Hematopoietic multipotent progenitor cell treated with erythropoietin and hydrocortisone succinate and interleukin-3 and kit ligand, for 8 days (in vitro differentiated cells): ENCODE measurements around the gene CSHL1.
"Not testable (repeated sequence)": the region's sequence is repeated elsewhere in the genome, so short reads cannot be mapped to it uniquely, and the experiment has no call there.

Experiments
- DNase-seq: peaks from one replicate; pipeline ENCODE4 v3.0.0-alpha.2; 2015

CSHL1 gene

GRCh38 chr17:63917646-63918045, 6.6 kb upstream of the CSHL1 start:
- DNase-seq: no peak

GRCh38 chr17:63917206-63917605, 6.1 kb upstream of the CSHL1 start:
- DNase-seq: not testable (repeated sequence)

- DNase-seq: no peak
Measured at GRCh38 chr17:63916566-63917185, 5.6 kb upstream of the CSHL1 start.

GRCh38 chr17:63915753-63916152, 4.7 kb upstream of the CSHL1 start:
- not testable (repeated sequence) for DNase-seq

- DNase-seq: no peak
Measured at GRCh38 chr17:63914471-63914870, 3.4 kb upstream of the CSHL1 start.

GRCh38 chr17:63911657-63912100, 621 bp upstream of the CSHL1 start:
- DNase-seq: peak; percentile 38

GRCh38 chr17:63910096-63910495, 962 bp downstream of the CSHL1 start:
- DNase-seq: no peak

GRCh38 chr17:63909586-63909985, 1.5 kb downstream of the CSHL1 start:
- DNase-seq: not testable (repeated sequence)

GRCh38 chr17:63907161-63907778, 3.8 kb downstream of the CSHL1 start:
- peak; percentile 50 for DNase-seq

- not testable (repeated sequence) for DNase-seq
Measured at GRCh38 chr17:63904796-63905195, 6.3 kb downstream of the CSHL1 start.

GRCh38 chr17:63903787-63904201, 7.3 kb downstream of the CSHL1 start:
- DNase-seq: peak; percentile 39

- DNase-seq: not testable (repeated sequence)
Measured at GRCh38 chr17:63901971-63902370, 9.1 kb downstream of the CSHL1 start.

GRCh38 chr17:63898899-63899798, 11.9 kb downstream of the CSHL1 start:
- DNase-seq: not testable (repeated sequence)

GRCh38 chr17:63896524-63897354, 14.3 kb downstream of the CSHL1 start, which contains the start of gene CSH1:
Gene CSH1 (minus strand): TSS chr17:63896574. CDS start chr17:63896511, 63 bp downstream.
- not testable (repeated sequence) for DNase-seq

GRCh38 chr17:63894821-63895220, 16.2 kb downstream of the CSHL1 start:
- not testable (repeated sequence) for DNase-seq

GRCh38 chr17:63894021-63894420, 17.0 kb downstream of the CSHL1 start:
- not testable (repeated sequence) for DNase-seq

- not testable (repeated sequence) for DNase-seq
Measured at GRCh38 chr17:63892316-63893037, 18.6 kb downstream of the CSHL1 start.

GRCh38 chr17:63889026-63889848, 21.8 kb downstream of the CSHL1 start:
- DNase-seq: peak; percentile 48

GRCh38 chr17:63885119-63885518, 25.9 kb downstream of the CSHL1 start:
- DNase-seq: not testable (repeated sequence)

GRCh38 chr17:63882626-63883126, 28.4 kb downstream of the CSHL1 start:
- DNase-seq: not testable (repeated sequence)
